GM12892 (cell line): ENCODE data around the gene PCBP1.
A peak's percentile ranks its signal among the peaks of the same experiment; 100 is the strongest.
"Not testable (repeated sequence)": the region's sequence is repeated elsewhere in the genome, so short reads cannot be mapped to it uniquely, and the experiment has no call there.

Experiments
- DNase-seq: peaks from one replicate; pipeline ENCODE4 v3.0.0; 2011; ENCODE audit not compliant: insufficient read length
- FAIRE-seq: peaks from 2 replicates; lab custom pipeline; 2011; peaks lifted over from hg19 to GRCh38; lab: Jason Lieb, UNC
- POLR2A ChIP-seq: IDR thresholded peaks from 2 replicates; pipeline ENCODE4 v1.6.1; 2011; ENCODE audit warnings: low read depth, low read length, control low read depth
- POLR2AphosphoS5 ChIP-seq: IDR thresholded peaks from 2 replicates; pipeline ENCODE4 v1.6.1; 2011; ENCODE audit warnings: low read depth, low read length, control low read depth
- TAF1 ChIP-seq: IDR thresholded peaks from 2 replicates; pipeline ENCODE4 v1.6.1; 2011; ENCODE audit warnings: low read depth, mild to moderate bottlenecking, control low read depth, low read length, borderline replicate concordance

PCBP1 gene

GRCh38 chr2:70121627-70122372 is 34.5 kb downstream of the PCBP1 start:
- DNase-seq = no peak
- TF ChIP-seq POLR2AphosphoS5 (no peak), TAF1 (no peak), POLR2A (no peak)
- FAIRE-seq = no peak

GRCh38 chr2:70122470-70122869 is 35.2 kb downstream of the PCBP1 start:
- no peak for TF ChIP-seq POLR2A
- TF ChIP-seq POLR2AphosphoS5 = no peak
- no peak for TF ChIP-seq TAF1
- no peak for FAIRE-seq
- no peak for DNase-seq

GRCh38 chr2:70123051-70123828 is 36.0 kb downstream of the PCBP1 start:
- no peak for FAIRE-seq
- TF ChIP-seq TAF1 (no peak), POLR2A (no peak), POLR2AphosphoS5 (no peak)
- DNase-seq = no peak

- FAIRE-seq (no peak), DNase-seq (no peak)
Observed at GRCh38 chr2:70123829-70124116, 36.5 kb downstream of the PCBP1 start.

GRCh38 chr2:70124983-70125480 is 37.8 kb downstream of the PCBP1 start:
- peak; percentile 60 for TF ChIP-seq TAF1
- TF ChIP-seq POLR2A = peak; percentile 71
- peak; percentile 77 for TF ChIP-seq POLR2AphosphoS5
- FAIRE-seq (no peak), DNase-seq (no peak)

More at GRCh38 chr2:70123829-70124116, 36.5 kb downstream of the PCBP1 start:
- no peak for TF ChIP-seq POLR2AphosphoS5
- TF ChIP-seq TAF1 = no peak
- no peak for TF ChIP-seq POLR2A

GRCh38 chr2:70125498-70125898 is 38.2 kb downstream of the PCBP1 start:
- TF ChIP-seq POLR2A (no peak), TAF1 (no peak), POLR2AphosphoS5 (no peak)
- DNase-seq (no peak), FAIRE-seq (no peak)

- TF ChIP-seq POLR2AphosphoS5 (no peak), TAF1 (no peak), POLR2A (no peak)
- no peak for DNase-seq
- no peak for FAIRE-seq
Observed at GRCh38 chr2:70126413-70126812, 39.1 kb downstream of the PCBP1 start.

- FAIRE-seq (no peak), DNase-seq (no peak)
- TF ChIP-seq POLR2A (no peak), TAF1 (no peak), POLR2AphosphoS5 (no peak)
Observed at GRCh38 chr2:70128005-70128404, 40.7 kb downstream of the PCBP1 start.

GRCh38 chr2:70131344-70132143 is 44.3 kb downstream of the PCBP1 start:
- DNase-seq, FAIRE-seq: not testable (repeated sequence)

GRCh38 chr2:70132244-70133126 is 45.2 kb downstream of the PCBP1 start:
- peak; percentile 53 for FAIRE-seq
- peak; percentile 62; the same call in 1 of the 2 replicates for TF ChIP-seq POLR2AphosphoS5
- no peak for TF ChIP-seq TAF1
- TF ChIP-seq POLR2A = no peak
- no peak for DNase-seq
